K562 (cell line): ENCODE measurements around the gene UBE2B. TPM values are rescaled to one million over a fixed set of nuclear protein-coding genes. Genes with fewer than 3 reads are reported as not detected.

Experiments used
- CHD7 ChIP-seq: fragments of 200-600 bp; sonication (generic); IDR thresholded peaks from one replicate; pipeline ENCODE4 v1.6.1; 2012; ENCODE audit warnings: mild to moderate bottlenecking, low read depth, low read length, inconsistent platforms
- KLF1 ChIP-seq: fragments of 450-650 bp; IDR thresholded peaks from 2 replicates; pipeline ENCODE4 v1.6.1; 2016; ENCODE audit warnings: missing genetic modification characterization, missing compliant biosample characterization
- polyA plus RNA-seq, 8 experiments: library from polyadenylated mRNA; depleted of rRNA in 4 of 8; stranded (reverse) in 5 of 8; unstranded in 3 of 8; fragments of >200 nt; fragmentation: Nextera tagmentation in 2 of 8; fragmentation: Illumina TruSeq in 1 of 8; extraction: Ambion mirVana in 2 of 8; extraction: Trizol in 1 of 8; gene quantifications; 2 replicates each; pipeline versions ENCODE4 v1.2.1 to v1.2.3, GENCODE V29; 2011 to 2014; ENCODE audit warnings: inconsistent platforms in 1 of 8, missing spikeins in 1 of 8
- total RNA-seq, 7 experiments: library from RNA; depleted of rRNA in 6 of 7; stranded (reverse); fragments of >200 nt in 6 of 7; fragmentation: Illumina TruSeq in 2 of 7; extraction: Trizol in 2 of 7; gene quantifications; 2 replicates each; pipeline versions ENCODE4 v1.2.1 to v1.2.3, GENCODE V29; 2011 to 2021; ENCODE audit warnings: low replicate concordance in 1 of 7

UBE2B gene
- total and polyA plus RNA-seq, 9 of the 15 experiments (the other 6 are each of a cell fraction or from before 2014, with no cell fraction given), result 13.1 to 198 (median 75.5) TPM

- TF ChIP-seq CHD7, result no peak
- no peak; the same call in 1 of the 2 replicates for TF ChIP-seq KLF1 (tag)
These were observed 66.6 kb downstream of the UBE2B start (continued) for GRCh38 chr5:134437847-134438581.
